IPS-18a (cell line): Measurements from ENCODE around the gene ZNF688.
"Not testable (repeated sequence)": the region's sequence is repeated elsewhere in the genome, so short reads cannot be mapped to it uniquely, and the experiment has no call there.

ENCODE experiments used
- H3K27ac ChIP-seq: one replicate; pipeline ENCODE4 v1.5.1; 2013; ENCODE audit warnings: low read length
- H3K27me3 ChIP-seq: one replicate; pipeline ENCODE4 v1.6.1; 2013; ENCODE audit warnings: mild to moderate bottlenecking, low read length; ENCODE audit not compliant: control insufficient read depth, insufficient read depth
- H3K36me3 ChIP-seq: one replicate; pipeline ENCODE4 v1.6.1; 2013; ENCODE audit warnings: low read depth, low read length; ENCODE audit not compliant: control insufficient read depth
- H3K4me1 ChIP-seq: one replicate; pipeline ENCODE4 v1.6.1; 2013; ENCODE audit warnings: low read depth, low read length; ENCODE audit not compliant: control insufficient read depth
- H3K4me3 ChIP-seq: one replicate; pipeline ENCODE4 v1.5.1; 2013; ENCODE audit warnings: low read length
- H3K9ac ChIP-seq: one replicate; pipeline ENCODE4 v1.6.1; 2013; ENCODE audit warnings: mild to moderate bottlenecking, low read length, moderate library complexity
- H3K9me3 ChIP-seq: one replicate; pipeline ENCODE4 v1.6.1; 2013; ENCODE audit warnings: low read depth, low read length; ENCODE audit not compliant: control insufficient read depth

Gene ZNF688

GRCh38 chr16:30526823-30527634, 44.5 kb downstream of the ZNF688 start:
- H3K4me1 ChIP-seq = peaks cover 9% of the 10 kb centered on the region
- peaks cover 10% of the 10 kb centered on the region for H3K36me3 ChIP-seq
- H3K27me3 ChIP-seq = no peaks in the 10 kb centered on the region
- peak overlapping the region; percentile 86 for H3K27ac ChIP-seq
- H3K4me3 ChIP-seq = peak overlapping the region; percentile 87
- H3K9ac ChIP-seq = peak overlapping the region; percentile 86
- H3K9me3 ChIP-seq = no peaks in the 10 kb centered on the region

- Histone ChIP-seq H3K4me3 (peak within 1 kb of the TSS; percentile 87), H3K4me1 (peaks cover 9% of the 10 kb centered on the region), H3K9me3 (no peaks in the 10 kb centered on the region), H3K36me3 (peaks cover 7% of the 10 kb centered on the region), H3K27me3 (no peaks in the 10 kb centered on the region), H3K27ac (peak within 1 kb of the TSS; percentile 78), H3K9ac (peak within 1 kb of the TSS; percentile 86)
These were observed 45.2 kb downstream of the ZNF688 start, which contains the start of gene ZNF768 for GRCh38 chr16:30526137-30526822. TSS of gene ZNF768 (minus strand) at chr16:30526566. CDS start at chr16:30526413, 153 bp downstream.

- Histone ChIP-seq H3K4me1 (peaks cover 9% of the 10 kb centered on the region), H3K4me3 (peak overlapping the region; percentile 87), H3K27me3 (no peaks in the 10 kb centered on the region), H3K36me3 (peaks cover 2% of the 10 kb centered on the region), H3K27ac (no peak overlapping the region), H3K9ac (peak overlapping the region; percentile 50), H3K9me3 (no peaks in the 10 kb centered on the region)
These were observed 45.7 kb downstream of the ZNF688 start for GRCh38 chr16:30525844-30526136.

- peaks cover 9% of the 10 kb centered on the region for H3K4me1 ChIP-seq
- no peak overlapping the region for H3K27ac ChIP-seq
These were observed 46.6 kb downstream of the ZNF688 start for GRCh38 chr16:30524575-30525568.

GRCh38 chr16:30523768-30524574, 47.5 kb downstream of the ZNF688 start:
- H3K4me3 ChIP-seq = no peak overlapping the region
- no peaks in the 10 kb centered on the region for H3K36me3 ChIP-seq
- peaks cover 9% of the 10 kb centered on the region for H3K4me1 ChIP-seq
- H3K27ac ChIP-seq = no peak overlapping the region
- H3K9ac ChIP-seq = no peak overlapping the region
- no peaks in the 10 kb centered on the region for H3K9me3 ChIP-seq
- no peaks in the 10 kb centered on the region for H3K27me3 ChIP-seq

More at GRCh38 chr16:30524575-30525568, 46.6 kb downstream of the ZNF688 start:
- H3K36me3 ChIP-seq = no peaks in the 10 kb centered on the region
- no peak overlapping the region for H3K9ac ChIP-seq
- H3K27me3 ChIP-seq = no peaks in the 10 kb centered on the region
- no peaks in the 10 kb centered on the region for H3K9me3 ChIP-seq
- no peak overlapping the region for H3K4me3 ChIP-seq

- H3K27me3 ChIP-seq, H3K4me1 ChIP-seq, H3K9ac ChIP-seq, H3K9me3 ChIP-seq, H3K4me3 ChIP-seq, H3K27ac ChIP-seq, H3K36me3 ChIP-seq: not testable (repeated sequence)
These were observed 48.6 kb downstream of the ZNF688 start for GRCh38 chr16:30522702-30523463.

- Histone ChIP-seq H3K27me3 (no peaks in the 10 kb centered on the region), H3K4me1 (peaks cover 3% of the 10 kb centered on the region), H3K9ac (no peak overlapping the region), H3K27ac (no peak overlapping the region), H3K36me3 (no peaks in the 10 kb centered on the region), H3K9me3 (no peaks in the 10 kb centered on the region), H3K4me3 (no peak overlapping the region)
These were observed 49.5 kb downstream of the ZNF688 start for GRCh38 chr16:30521873-30522641.

GRCh38 chr16:30521476-30521872, 50.0 kb downstream of the ZNF688 start:
- Histone ChIP-seq H3K27ac (no peak overlapping the region), H3K36me3 (no peaks in the 10 kb centered on the region), H3K4me1 (peaks cover 3% of the 10 kb centered on the region), H3K27me3 (no peaks in the 10 kb centered on the region), H3K4me3 (no peak overlapping the region), H3K9me3 (no peaks in the 10 kb centered on the region), H3K9ac (no peak overlapping the region)
